ENCODE data around the gene RENBP. TPM values are rescaled to one million over a fixed set of nuclear protein-coding genes. Genes with fewer than 3 reads are reported as not detected.

The RENBP gene
- polyA plus RNA-seq, 3 donors: 2.7 to 125 (median 3.8) TPM

DNA sequence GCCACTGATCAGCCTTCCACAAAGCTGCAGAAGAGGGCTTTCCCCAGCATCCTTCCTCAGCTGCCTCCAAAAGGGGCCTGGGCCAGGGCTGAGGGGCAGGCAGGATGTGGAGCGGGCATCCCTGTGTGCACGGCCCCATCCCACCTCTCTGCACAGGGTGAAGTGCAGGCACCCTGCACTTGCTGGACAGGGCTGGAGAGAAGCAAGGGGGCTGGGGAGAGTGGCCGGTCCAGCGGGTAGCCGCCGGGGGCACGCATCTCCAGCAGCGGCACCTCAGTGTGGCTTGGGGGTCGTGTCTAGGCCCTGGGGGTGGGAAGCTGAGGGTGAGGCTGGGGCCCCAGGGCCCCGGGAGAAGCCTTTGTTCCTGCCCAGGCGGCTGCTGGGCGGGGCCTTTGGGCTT lies 37.0 kb downstream of the RENBP start:
- peaks cover 13 to 39% of the 10 kb centered on the region in 2 donors for H3K36me3 Mint-ChIP-seq
- Histone ChIP-seq H3K4me2 (replicated peaks; ENCODE audit: extremely low read depth, low read length, poor library complexity, severe bottlenecking) (no peak overlapping the region), H3K27me3 (ENCODE audit: control insufficient read depth in 2 of 2, insufficient read depth in 2 of 2, low read length in 2 of 2) (no peaks in the 10 kb centered on the region), H3K4me1 (ENCODE audit: control insufficient read depth in 1 of 2, insufficient read depth in 2 of 2, low read length in 2 of 2) (peaks cover 29 to 32% of the 10 kb centered on the region in 2 donors), H3K79me2 (ENCODE audit: insufficient read depth, low read length) (no peaks in the 10 kb centered on the region), H4K20me1 (ENCODE audit: insufficient read depth, low read length) (peaks cover 64% of the 10 kb centered on the region), H3K27ac (ENCODE audit: low read depth in 1 of 2, low read length in 2 of 2) (no peak overlapping the region), H2AFZ (ENCODE audit: insufficient read depth, low read depth, low read length, poor library complexity, severe bottlenecking) (no peak overlapping the region), H3K4me3 (replicated peaks in 1 of 3; ENCODE audit: low read depth in 2 of 3, low read length in 3 of 3) (no peak overlapping the region), H3K9me3 (replicated peaks in 1 of 2; ENCODE audit: control insufficient read depth in 1 of 2, insufficient read depth in 1 of 2, low read length in 2 of 2) (no peaks in the 10 kb centered on the region), H3K36me3 (replicated peaks in 1 of 2; ENCODE audit: control insufficient read depth in 1 of 2, insufficient read depth in 2 of 2, low read length in 2 of 2) (peaks cover 42 to 43% of the 10 kb centered on the region in 2 donors), H3K9ac (ENCODE audit: insufficient read depth, low read length, poor library complexity, severe bottlenecking) (no peak overlapping the region)
- WGBS (ENCODE audit: insufficient coverage): no CpG with 5 or more reads among the region's 12 CpGs
- TF ChIP-seq, protein P1, sequence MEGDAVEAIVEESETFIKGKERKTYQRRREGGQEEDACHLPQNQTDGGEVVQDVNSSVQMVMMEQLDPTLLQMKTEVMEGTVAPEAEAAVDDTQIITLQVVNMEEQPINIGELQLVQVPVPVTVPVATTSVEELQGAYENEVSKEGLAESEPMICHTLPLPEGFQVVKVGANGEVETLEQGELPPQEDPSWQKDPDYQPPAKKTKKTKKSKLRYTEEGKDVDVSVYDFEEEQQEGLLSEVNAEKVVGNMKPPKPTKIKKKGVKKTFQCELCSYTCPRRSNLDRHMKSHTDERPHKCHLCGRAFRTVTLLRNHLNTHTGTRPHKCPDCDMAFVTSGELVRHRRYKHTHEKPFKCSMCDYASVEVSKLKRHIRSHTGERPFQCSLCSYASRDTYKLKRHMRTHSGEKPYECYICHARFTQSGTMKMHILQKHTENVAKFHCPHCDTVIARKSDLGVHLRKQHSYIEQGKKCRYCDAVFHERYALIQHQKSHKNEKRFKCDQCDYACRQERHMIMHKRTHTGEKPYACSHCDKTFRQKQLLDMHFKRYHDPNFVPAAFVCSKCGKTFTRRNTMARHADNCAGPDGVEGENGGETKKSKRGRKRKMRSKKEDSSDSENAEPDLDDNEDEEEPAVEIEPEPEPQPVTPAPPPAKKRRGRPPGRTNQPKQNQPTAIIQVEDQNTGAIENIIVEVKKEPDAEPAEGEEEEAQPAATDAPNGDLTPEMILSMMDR (IDR thresholded peaks at IDR 0.05): no peak
- no peak overlapping the region for H3K27ac Mint-ChIP-seq
- no peak overlapping the region for H3K4me3 Mint-ChIP-seq
- intact Hi-C loops (cut with micrococcal nuclease): no loop called here
- H3K4me1 Mint-ChIP-seq: peaks cover 34% of the 10 kb centered on the region
- peaks cover 0 to 10% (median 2%) of the 10 kb centered on the region in 7 donors for H3K9me3 Mint-ChIP-seq
- H3K27me3 Mint-ChIP-seq (ENCODE audit: low read depth in 3 of 3): peaks cover 0 to 45% (median 3%) of the 10 kb centered on the region in 3 donors
- DNase-seq: no peak

GRCh38 chrX:153906126-153906917 lies 38.1 kb downstream of the RENBP start:
- Mint-ChIP-seq H3K27me3 (ENCODE audit: low read depth in 3 of 3) (peaks cover 0 to 41% (median 3%) of the 10 kb centered on the region in 3 donors), H3K4me3 (no peak overlapping the region), H3K4me1 (peaks cover 45% of the 10 kb centered on the region), H3K27ac (peak overlapping the region in 1 of 7 donors; percentile 36), H3K9me3 (peaks cover 0 to 10% (median 0%) of the 10 kb centered on the region in 7 donors), H3K36me3 (peaks cover 7 to 28% of the 10 kb centered on the region in 2 donors)
- Histone ChIP-seq H3K4me1 (ENCODE audit: control insufficient read depth in 1 of 2, insufficient read depth in 2 of 2, low read length in 2 of 2) (peaks cover 41 to 44% of the 10 kb centered on the region in 2 donors), H3K9me3 (replicated peaks in 1 of 2; ENCODE audit: control insufficient read depth in 1 of 2, insufficient read depth in 1 of 2, low read length in 2 of 2) (no peaks in the 10 kb centered on the region), H3K27me3 (ENCODE audit: control insufficient read depth in 2 of 2, insufficient read depth in 2 of 2, low read length in 2 of 2) (no peaks in the 10 kb centered on the region), H3K27ac (ENCODE audit: low read depth in 1 of 2, low read length in 2 of 2) (peak overlapping the region in 1 of 2 donors; percentile 28), H3K36me3 (replicated peaks in 1 of 2; ENCODE audit: control insufficient read depth in 1 of 2, insufficient read depth in 2 of 2, low read length in 2 of 2) (peaks cover 31 to 32% of the 10 kb centered on the region in 2 donors), H3K9ac (ENCODE audit: insufficient read depth, low read length, poor library complexity, severe bottlenecking) (no peak overlapping the region), H3K4me2 (replicated peaks; ENCODE audit: extremely low read depth, low read length, poor library complexity, severe bottlenecking) (no peak overlapping the region), H2AFZ (ENCODE audit: insufficient read depth, low read depth, low read length, poor library complexity, severe bottlenecking) (no peak overlapping the region), H3K79me2 (ENCODE audit: insufficient read depth, low read length) (no peaks in the 10 kb centered on the region), H4K20me1 (ENCODE audit: insufficient read depth, low read length) (peaks cover 53% of the 10 kb centered on the region), H3K4me3 (replicated peaks in 1 of 3; ENCODE audit: low read depth in 2 of 3, low read length in 3 of 3) (no peak overlapping the region)
- 69% methylated on average over 7 of the region's 27 CpGs for WGBS (ENCODE audit: insufficient coverage)
- TF ChIP-seq, protein P1 (IDR thresholded peaks at IDR 0.05): no peak
- intact Hi-C loops (cut with micrococcal nuclease): no loop called here
- DNase-seq: no peak

Measured in CD14-positive monocyte (primary cell).